Esophagus muscularis mucosa (tissue), 3 donors: ENCODE results near the gene SLC29A1.

Source experiments
- POLR2A ChIP-seq: fragments of 450-650 bp; IDR thresholded peaks from one replicate; pipeline ENCODE4 v1.6.1; 2017; ENCODE audit warnings: antibody characterized with exemption, moderate library complexity, mild to moderate bottlenecking, low read depth
- TF ChIP-seq, protein P1 (sequence below), 3 experiments: fragments of 200-600 bp in 2 of 3; fragments of 450-650 bp in 1 of 3; sonication (generic) in 2 of 3; IDR thresholded peaks; one replicate each; pipeline ENCODE4 v1.5.1; 2017 to 2019; ENCODE audit warnings: antibody characterized with exemption in 3 of 3, mild to moderate bottlenecking in 2 of 3, moderate library complexity in 1 of 3

DNA sequence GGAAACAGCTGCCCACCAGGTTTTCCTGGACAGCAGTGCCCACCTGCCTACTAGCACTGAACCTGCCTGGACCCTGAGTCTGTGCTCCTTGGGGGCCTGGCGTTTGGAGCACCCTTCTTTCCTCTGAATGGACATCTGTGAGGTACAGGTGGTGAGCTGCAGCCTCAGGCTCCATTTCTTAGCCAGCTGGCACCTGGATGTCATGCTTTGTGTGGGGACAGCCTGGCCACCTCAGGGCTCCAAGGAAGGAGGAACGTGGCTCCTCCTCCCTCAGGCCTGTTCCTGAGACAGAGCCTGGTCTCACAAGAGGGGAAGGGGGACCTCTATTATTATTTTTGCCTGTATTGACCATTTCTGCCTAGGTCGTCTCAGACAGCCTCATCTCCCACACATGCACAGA is 54.9 kb downstream of the SLC29A1 start:
- TF ChIP-seq, protein P1, sequence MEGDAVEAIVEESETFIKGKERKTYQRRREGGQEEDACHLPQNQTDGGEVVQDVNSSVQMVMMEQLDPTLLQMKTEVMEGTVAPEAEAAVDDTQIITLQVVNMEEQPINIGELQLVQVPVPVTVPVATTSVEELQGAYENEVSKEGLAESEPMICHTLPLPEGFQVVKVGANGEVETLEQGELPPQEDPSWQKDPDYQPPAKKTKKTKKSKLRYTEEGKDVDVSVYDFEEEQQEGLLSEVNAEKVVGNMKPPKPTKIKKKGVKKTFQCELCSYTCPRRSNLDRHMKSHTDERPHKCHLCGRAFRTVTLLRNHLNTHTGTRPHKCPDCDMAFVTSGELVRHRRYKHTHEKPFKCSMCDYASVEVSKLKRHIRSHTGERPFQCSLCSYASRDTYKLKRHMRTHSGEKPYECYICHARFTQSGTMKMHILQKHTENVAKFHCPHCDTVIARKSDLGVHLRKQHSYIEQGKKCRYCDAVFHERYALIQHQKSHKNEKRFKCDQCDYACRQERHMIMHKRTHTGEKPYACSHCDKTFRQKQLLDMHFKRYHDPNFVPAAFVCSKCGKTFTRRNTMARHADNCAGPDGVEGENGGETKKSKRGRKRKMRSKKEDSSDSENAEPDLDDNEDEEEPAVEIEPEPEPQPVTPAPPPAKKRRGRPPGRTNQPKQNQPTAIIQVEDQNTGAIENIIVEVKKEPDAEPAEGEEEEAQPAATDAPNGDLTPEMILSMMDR (IDR thresholded peaks at IDR 0.05), result no peak
- no peak for TF ChIP-seq POLR2A
